GM13977 (cell line): Measurements from ENCODE around the gene ABLIM2.

Source experiments
- DNase-seq: peaks from one replicate; pipeline ENCODE4 v3.0.0; 2012; ENCODE audit warnings: low spot score
- CTCF ChIP-seq: IDR thresholded peaks from 2 replicates; pipeline ENCODE4 v1.5.1; 2012; ENCODE audit warnings: mild to moderate bottlenecking, control low read depth; ENCODE audit not compliant: insufficient read depth; ENCODE audit errors: extremely low read depth, missing control alignments
- in situ Hi-C: fragments of 300-500 bp; cut with MboI; formaldehyde crosslinking; loops from one replicate; pipeline ENCODE4 v1.12.0; 2022; ENCODE audit warnings: low sequenced_read_pairs, low pct_unique_long_range_greater_than_20kb, mixed read lengths, inconsistent platforms; ENCODE audit not compliant: unreplicated experiment

Gene ABLIM2

DNA sequence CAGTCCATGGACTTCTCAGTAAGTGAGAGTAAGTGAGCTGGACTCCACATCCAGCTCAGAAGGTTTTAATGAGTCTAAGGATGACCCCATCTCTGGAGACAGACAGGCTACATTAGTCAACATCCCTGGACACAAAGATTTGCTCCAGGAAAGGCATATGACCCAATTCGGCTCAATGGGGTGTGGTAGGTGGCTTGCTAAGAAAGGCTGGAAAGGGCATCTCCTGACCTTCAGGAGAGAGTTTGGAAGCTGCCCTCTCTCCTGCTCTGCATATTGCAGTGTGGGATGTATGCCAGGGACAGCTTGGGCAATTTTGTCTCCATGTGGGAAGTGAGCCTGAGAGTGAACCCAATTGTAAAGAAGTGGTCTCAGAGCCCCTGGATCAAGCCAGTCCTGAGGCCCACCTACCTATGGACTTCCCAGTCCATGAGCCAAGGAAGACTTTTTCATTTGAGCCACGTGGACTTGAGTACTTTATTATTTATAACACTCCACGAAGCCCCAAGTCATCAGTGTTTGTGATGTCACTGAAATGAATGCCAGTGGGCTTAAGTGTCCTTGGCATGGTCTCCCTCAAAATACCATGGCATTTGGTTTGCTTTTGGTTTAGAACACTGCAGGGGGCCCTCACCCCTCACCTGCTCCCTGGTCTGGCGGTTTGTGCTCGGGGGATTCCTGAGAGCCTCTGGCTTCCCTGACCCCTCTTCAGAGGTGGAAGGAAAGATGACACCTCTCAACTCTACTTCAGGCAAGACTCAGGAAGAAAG lies 10.4 kb upstream of the ABLIM2 start:
- no peak for DNase-seq
- no peak for TF ChIP-seq CTCF
- in situ Hi-C loops = no loop called here

GRCh38 chr4:8168232-8168631 lies 9.6 kb upstream of the ABLIM2 start:
- TF ChIP-seq CTCF = peak; percentile 29
- DNase-seq = no peak
- in situ Hi-C loops = no loop called here

- DNase-seq = no peak
- in situ Hi-C loops = no loop called here
- no peak for TF ChIP-seq CTCF
Measured at GRCh38 chr4:8167815-8168214, 9.2 kb upstream of the ABLIM2 start.

GRCh38 chr4:8167291-8167690 lies 8.7 kb upstream of the ABLIM2 start:
- in situ Hi-C loops = no loop called here
- no peak for TF ChIP-seq CTCF
- no peak for DNase-seq

DNA sequence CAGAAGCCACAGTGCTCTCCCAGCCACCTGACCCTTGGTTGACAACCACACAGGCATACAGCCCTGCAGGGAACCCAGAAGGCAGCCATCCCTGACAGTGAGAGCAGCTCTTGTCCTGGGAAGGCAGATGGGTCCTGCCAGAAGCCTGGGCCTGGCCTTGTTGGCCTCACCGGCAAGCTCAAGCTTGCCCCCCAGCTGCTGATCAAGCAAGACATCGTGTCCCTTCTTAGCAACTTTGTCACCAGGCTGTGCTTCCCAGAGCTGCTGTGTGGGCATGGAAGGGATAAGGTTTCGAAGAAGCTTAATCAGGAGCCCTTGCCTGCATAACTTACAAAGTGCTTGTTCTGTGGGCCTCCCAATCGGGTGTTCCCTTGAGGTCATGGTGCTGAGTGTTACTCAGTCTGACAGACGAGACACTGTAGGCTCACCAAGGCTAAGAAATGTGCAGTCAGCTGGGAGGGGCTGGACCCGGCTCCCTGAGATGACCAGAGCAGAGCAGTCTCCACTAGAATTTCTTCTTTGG lies 6.8 kb upstream of the ABLIM2 start:
- DNase-seq = no peak
- in situ Hi-C loops = no loop called here
- no peak for TF ChIP-seq CTCF

GRCh38 chr4:8164687-8165086 lies 6.1 kb upstream of the ABLIM2 start:
- no peak for TF ChIP-seq CTCF
- in situ Hi-C loops = no loop called here
- no peak for DNase-seq
